Stimulated activated naive CD8-positive, alpha-beta T cell treated with anti-CD3 and anti-CD28 coated beads, Interleukin-15, amount 100 ng/mL, for 72 hours (primary cell): Measurements from ENCODE around the gene SHISA6.

ENCODE experiments used
- ATAC-seq: fragments of 150-1000 bp; cut with Tn5 transposase; 2 replicates; pipeline ENCODE4 v1.10.0; 2021; ENCODE audit warnings: mild to moderate bottlenecking, moderate library complexity
- DNase-seq, 2 donors: peaks; one replicate each; pipeline ENCODE4 v3.0.0; 2021 to 2022
- H3K27ac Mint-ChIP-seq, 2 donors: one replicate each; pipeline ENCODE4 v1.8.0; 2022; ENCODE audit warnings: mild to moderate bottlenecking in 2 of 2, mixed read lengths in 2 of 2, moderate library complexity in 2 of 2
- H3K27me3 Mint-ChIP-seq: one replicate; pipeline ENCODE4 v1.8.0; 2022; ENCODE audit warnings: mixed read lengths
- H3K4me1 Mint-ChIP-seq: one replicate; pipeline ENCODE4 v1.8.0; 2022; ENCODE audit warnings: mild to moderate bottlenecking, mixed read lengths
- H3K4me3 Mint-ChIP-seq, 2 donors: one replicate each; pipeline ENCODE4 v1.8.0; 2022; ENCODE audit warnings: mild to moderate bottlenecking in 2 of 2, mixed read lengths in 2 of 2, moderate library complexity in 1 of 2
- H3K9me3 Mint-ChIP-seq, 2 donors: one replicate each; pipeline ENCODE4 v1.8.0; 2022; ENCODE audit warnings: mixed read lengths in 2 of 2

Gene SHISA6

GRCh38 chr17:11389583-11389982, 148.6 kb downstream of the SHISA6 start:
- no peak overlapping the region for H3K4me3 Mint-ChIP-seq
- H3K9me3 Mint-ChIP-seq: peaks cover 22 to 36% of the 10 kb centered on the region in 2 donors
- H3K4me1 Mint-ChIP-seq: no peaks in the 10 kb centered on the region
- DNase-seq: no peak
- H3K27me3 Mint-ChIP-seq: no peaks in the 10 kb centered on the region
- no peak overlapping the region for H3K27ac Mint-ChIP-seq
- ATAC-seq: no peak

GRCh38 chr17:11391134-11391533, 150.1 kb downstream of the SHISA6 start:
- DNase-seq (no peak), ATAC-seq (no peak)
- no peaks in the 10 kb centered on the region for H3K4me1 Mint-ChIP-seq
- no peaks in the 10 kb centered on the region for H3K27me3 Mint-ChIP-seq
- H3K9me3 Mint-ChIP-seq: peaks cover 12 to 27% of the 10 kb centered on the region in 2 donors
- no peak overlapping the region for H3K27ac Mint-ChIP-seq
- no peak overlapping the region for H3K4me3 Mint-ChIP-seq

- H3K27me3 Mint-ChIP-seq: no peaks in the 10 kb centered on the region
- peak overlapping the region in 1 of 2 donors; percentile 43 for H3K27ac Mint-ChIP-seq
- ATAC-seq (no peak), DNase-seq (no peak)
- no peak overlapping the region for H3K4me3 Mint-ChIP-seq
- H3K4me1 Mint-ChIP-seq: no peaks in the 10 kb centered on the region
- peaks cover 18% of the 10 kb centered on the region in 2 donors for H3K9me3 Mint-ChIP-seq
Observed at GRCh38 chr17:11404431-11405276, 163.6 kb downstream of the SHISA6 start.

GRCh38 chr17:11406716-11407115, 165.7 kb downstream of the SHISA6 start:
- DNase-seq: no peak
- peaks cover 0 to 9% of the 10 kb centered on the region in 2 donors for H3K9me3 Mint-ChIP-seq
- no peaks in the 10 kb centered on the region for H3K27me3 Mint-ChIP-seq
- no peaks in the 10 kb centered on the region for H3K4me1 Mint-ChIP-seq
- no peak for ATAC-seq
- no peak overlapping the region for H3K4me3 Mint-ChIP-seq
- H3K27ac Mint-ChIP-seq: no peak overlapping the region

- H3K27me3 Mint-ChIP-seq: no peaks in the 10 kb centered on the region
- no peaks in the 10 kb centered on the region for H3K4me1 Mint-ChIP-seq
- ATAC-seq (no peak), DNase-seq (no peak)
- H3K9me3 Mint-ChIP-seq: no peaks in the 10 kb centered on the region
- H3K4me3 Mint-ChIP-seq: no peak overlapping the region
- H3K27ac Mint-ChIP-seq: no peak overlapping the region
Observed at GRCh38 chr17:11412654-11413053, 171.6 kb downstream of the SHISA6 start.

GRCh38 chr17:11418342-11418741, 177.3 kb downstream of the SHISA6 start:
- Mint-ChIP-seq H3K4me3 (no peak overlapping the region), H3K27ac (no peak overlapping the region), H3K9me3 (peaks cover 0 to 10% of the 10 kb centered on the region in 2 donors), H3K4me1 (no peaks in the 10 kb centered on the region), H3K27me3 (no peaks in the 10 kb centered on the region)
- ATAC-seq: no peak
- DNase-seq: no peak

GRCh38 chr17:11430751-11431150, 189.7 kb downstream of the SHISA6 start:
- Mint-ChIP-seq H3K27me3 (no peaks in the 10 kb centered on the region), H3K4me3 (no peak overlapping the region), H3K27ac (no peak overlapping the region), H3K4me1 (no peaks in the 10 kb centered on the region), H3K9me3 (peaks cover 16 to 17% of the 10 kb centered on the region in 2 donors)
- ATAC-seq (no peak), DNase-seq (no peak)

GRCh38 chr17:11438673-11439072, 197.7 kb downstream of the SHISA6 start:
- ATAC-seq: no peak

GRCh38 chr17:11441004-11441403, 200.0 kb downstream of the SHISA6 start:
- Mint-ChIP-seq H3K4me1 (no peaks in the 10 kb centered on the region), H3K27ac (no peak overlapping the region), H3K27me3 (no peaks in the 10 kb centered on the region), H3K4me3 (no peak overlapping the region), H3K9me3 (peaks cover 4 to 12% of the 10 kb centered on the region in 2 donors)
- ATAC-seq: no peak
- no peak for DNase-seq

More at GRCh38 chr17:11438673-11439072, 197.7 kb downstream of the SHISA6 start:
- Mint-ChIP-seq H3K27ac (no peak overlapping the region), H3K4me1 (no peaks in the 10 kb centered on the region), H3K27me3 (no peaks in the 10 kb centered on the region), H3K4me3 (no peak overlapping the region), H3K9me3 (peaks cover 4 to 12% of the 10 kb centered on the region in 2 donors)
- no peak for DNase-seq

- peaks cover 4 to 20% of the 10 kb centered on the region in 2 donors for H3K9me3 Mint-ChIP-seq
Observed at GRCh38 chr17:11446316-11446715, 205.3 kb downstream of the SHISA6 start.

GRCh38 chr17:11454096-11454495, 213.1 kb downstream of the SHISA6 start:
- peaks cover 11 to 45% of the 10 kb centered on the region in 2 donors for H3K9me3 Mint-ChIP-seq
- ATAC-seq (no peak), DNase-seq (no peak)
- no peak overlapping the region for H3K4me3 Mint-ChIP-seq
- H3K27ac Mint-ChIP-seq: no peak overlapping the region
- no peaks in the 10 kb centered on the region for H3K4me1 Mint-ChIP-seq
- no peaks in the 10 kb centered on the region for H3K27me3 Mint-ChIP-seq

More at GRCh38 chr17:11446316-11446715, 205.3 kb downstream of the SHISA6 start:
- DNase-seq (no peak), ATAC-seq (no peak)
- Mint-ChIP-seq H3K4me3 (no peak overlapping the region), H3K27me3 (no peaks in the 10 kb centered on the region), H3K4me1 (no peaks in the 10 kb centered on the region), H3K27ac (no peak overlapping the region)

GRCh38 chr17:11458279-11458678, 217.3 kb downstream of the SHISA6 start:
- H3K4me1 Mint-ChIP-seq: no peaks in the 10 kb centered on the region
- no peak for ATAC-seq

GRCh38 chr17:11459861-11460331, 218.9 kb downstream of the SHISA6 start:
- no peaks in the 10 kb centered on the region for H3K4me1 Mint-ChIP-seq
- H3K4me3 Mint-ChIP-seq: no peak overlapping the region
- peak overlapping the region in 1 of 2 donors; percentile 22 for H3K27ac Mint-ChIP-seq
- DNase-seq (no peak), ATAC-seq (no peak)
- no peaks in the 10 kb centered on the region for H3K27me3 Mint-ChIP-seq
- peaks cover under 1 to 15% of the 10 kb centered on the region in 2 donors for H3K9me3 Mint-ChIP-seq

More at GRCh38 chr17:11458279-11458678, 217.3 kb downstream of the SHISA6 start:
- DNase-seq: no peak
- Mint-ChIP-seq H3K27ac (no peak overlapping the region), H3K27me3 (no peaks in the 10 kb centered on the region), H3K4me3 (no peak overlapping the region), H3K9me3 (peaks cover 6 to 30% of the 10 kb centered on the region in 2 donors)

GRCh38 chr17:11461993-11462548, 221.1 kb downstream of the SHISA6 start:
- Mint-ChIP-seq H3K4me1 (no peaks in the 10 kb centered on the region), H3K9me3 (peaks cover 4 to 11% of the 10 kb centered on the region in 2 donors), H3K27me3 (no peaks in the 10 kb centered on the region), H3K4me3 (no peak overlapping the region), H3K27ac (no peak overlapping the region)
- ATAC-seq (no peak), DNase-seq (no peak)

- DNase-seq (no peak), ATAC-seq (no peak)
- Mint-ChIP-seq H3K27ac (no peak overlapping the region), H3K27me3 (no peaks in the 10 kb centered on the region), H3K4me3 (no peak overlapping the region), H3K4me1 (no peaks in the 10 kb centered on the region), H3K9me3 (peaks cover 4 to 12% of the 10 kb centered on the region in 2 donors)
Observed at GRCh38 chr17:11467639-11468038, 226.6 kb downstream of the SHISA6 start.
